Measurements from ENCODE around the gene S100A11. TPM values are rescaled to one million over a fixed set of nuclear protein-coding genes. Genes with fewer than 3 reads are reported as not detected.

The S100A11 gene
- total RNA-seq, 1 experiment from 2014 or later: 126 TPM

DNA sequence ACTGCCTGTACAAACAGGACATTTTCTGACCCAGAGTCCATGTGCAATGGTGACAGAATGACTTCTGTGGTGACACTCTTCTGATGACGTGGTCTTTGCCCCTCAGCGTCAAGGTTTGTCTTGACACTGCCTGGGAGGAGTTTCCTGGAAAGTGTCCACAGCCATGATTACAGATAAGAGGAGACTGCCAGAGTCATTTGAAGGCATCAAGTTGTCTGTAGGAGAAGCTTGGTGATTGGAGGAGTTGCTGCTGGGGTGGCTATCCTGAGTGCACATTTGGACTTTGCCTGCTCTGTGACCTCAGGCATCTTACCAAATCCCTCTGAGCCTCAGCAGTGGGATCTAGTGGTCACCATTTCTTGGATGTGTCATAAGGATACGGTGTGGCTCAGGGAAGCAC is 34.3 kb upstream of the S100A11 start:
- ChIA-PET POLR2A (no interaction called here), CTCF (interaction anchor here (1.4 kb wide), 1 partner anchor 18 kb away, joined by 4 read pairs; no protein-coding TSS in a partner anchor)
- DNase-seq (ENCODE audit: low spot score) (no peak), ATAC-seq (no peak)
- TF ChIP-seq, protein P1, sequence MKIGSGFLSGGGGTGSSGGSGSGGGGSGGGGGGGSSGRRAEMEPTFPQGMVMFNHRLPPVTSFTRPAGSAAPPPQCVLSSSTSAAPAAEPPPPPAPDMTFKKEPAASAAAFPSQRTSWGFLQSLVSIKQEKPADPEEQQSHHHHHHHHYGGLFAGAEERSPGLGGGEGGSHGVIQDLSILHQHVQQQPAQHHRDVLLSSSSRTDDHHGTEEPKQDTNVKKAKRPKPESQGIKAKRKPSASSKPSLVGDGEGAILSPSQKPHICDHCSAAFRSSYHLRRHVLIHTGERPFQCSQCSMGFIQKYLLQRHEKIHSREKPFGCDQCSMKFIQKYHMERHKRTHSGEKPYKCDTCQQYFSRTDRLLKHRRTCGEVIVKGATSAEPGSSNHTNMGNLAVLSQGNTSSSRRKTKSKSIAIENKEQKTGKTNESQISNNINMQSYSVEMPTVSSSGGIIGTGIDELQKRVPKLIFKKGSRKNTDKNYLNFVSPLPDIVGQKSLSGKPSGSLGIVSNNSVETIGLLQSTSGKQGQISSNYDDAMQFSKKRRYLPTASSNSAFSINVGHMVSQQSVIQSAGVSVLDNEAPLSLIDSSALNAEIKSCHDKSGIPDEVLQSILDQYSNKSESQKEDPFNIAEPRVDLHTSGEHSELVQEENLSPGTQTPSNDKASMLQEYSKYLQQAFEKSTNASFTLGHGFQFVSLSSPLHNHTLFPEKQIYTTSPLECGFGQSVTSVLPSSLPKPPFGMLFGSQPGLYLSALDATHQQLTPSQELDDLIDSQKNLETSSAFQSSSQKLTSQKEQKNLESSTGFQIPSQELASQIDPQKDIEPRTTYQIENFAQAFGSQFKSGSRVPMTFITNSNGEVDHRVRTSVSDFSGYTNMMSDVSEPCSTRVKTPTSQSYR (CRISPR knock-in tag; IDR thresholded peaks at IDR 0.05): no peak
- TF ChIP-seq GTF2I (CRISPR knock-in tag; conservative IDR thresholded peaks at IDR 0.05) (no peak), NFATC4 (CRISPR knock-in tag; IDR thresholded peaks at IDR 0.05) (no peak), KAT7 (CRISPR knock-in tag; IDR thresholded peaks at IDR 0.05; ENCODE audit: borderline replicate concordance) (no peak), HMGA2 (CRISPR knock-in tag; IDR thresholded peaks at IDR 0.05) (no peak), CREB1 (CRISPR knock-in tag; IDR thresholded peaks at IDR 0.05) (no peak), JAZF1 (CRISPR knock-in tag; IDR thresholded peaks at IDR 0.05) (no peak), GABPB1 (CRISPR knock-in tag; IDR thresholded peaks at IDR 0.05) (no peak)
- TF ChIP-seq, protein P2, sequence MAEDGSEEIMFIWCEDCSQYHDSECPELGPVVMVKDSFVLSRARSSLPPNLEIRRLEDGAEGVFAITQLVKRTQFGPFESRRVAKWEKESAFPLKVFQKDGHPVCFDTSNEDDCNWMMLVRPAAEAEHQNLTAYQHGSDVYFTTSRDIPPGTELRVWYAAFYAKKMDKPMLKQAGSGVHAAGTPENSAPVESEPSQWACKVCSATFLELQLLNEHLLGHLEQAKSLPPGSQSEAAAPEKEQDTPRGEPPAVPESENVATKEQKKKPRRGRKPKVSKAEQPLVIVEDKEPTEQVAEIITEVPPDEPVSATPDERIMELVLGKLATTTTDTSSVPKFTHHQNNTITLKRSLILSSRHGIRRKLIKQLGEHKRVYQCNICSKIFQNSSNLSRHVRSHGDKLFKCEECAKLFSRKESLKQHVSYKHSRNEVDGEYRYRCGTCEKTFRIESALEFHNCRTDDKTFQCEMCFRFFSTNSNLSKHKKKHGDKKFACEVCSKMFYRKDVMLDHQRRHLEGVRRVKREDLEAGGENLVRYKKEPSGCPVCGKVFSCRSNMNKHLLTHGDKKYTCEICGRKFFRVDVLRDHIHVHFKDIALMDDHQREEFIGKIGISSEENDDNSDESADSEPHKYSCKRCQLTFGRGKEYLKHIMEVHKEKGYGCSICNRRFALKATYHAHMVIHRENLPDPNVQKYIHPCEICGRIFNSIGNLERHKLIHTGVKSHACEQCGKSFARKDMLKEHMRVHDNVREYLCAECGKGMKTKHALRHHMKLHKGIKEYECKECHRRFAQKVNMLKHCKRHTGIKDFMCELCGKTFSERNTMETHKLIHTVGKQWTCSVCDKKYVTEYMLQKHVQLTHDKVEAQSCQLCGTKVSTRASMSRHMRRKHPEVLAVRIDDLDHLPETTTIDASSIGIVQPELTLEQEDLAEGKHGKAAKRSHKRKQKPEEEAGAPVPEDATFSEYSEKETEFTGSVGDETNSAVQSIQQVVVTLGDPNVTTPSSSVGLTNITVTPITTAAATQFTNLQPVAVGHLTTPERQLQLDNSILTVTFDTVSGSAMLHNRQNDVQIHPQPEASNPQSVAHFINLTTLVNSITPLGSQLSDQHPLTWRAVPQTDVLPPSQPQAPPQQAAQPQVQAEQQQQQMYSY (CRISPR knock-in tag; IDR thresholded peaks at IDR 0.05): no peak
- TF ChIP-seq, protein P3, sequence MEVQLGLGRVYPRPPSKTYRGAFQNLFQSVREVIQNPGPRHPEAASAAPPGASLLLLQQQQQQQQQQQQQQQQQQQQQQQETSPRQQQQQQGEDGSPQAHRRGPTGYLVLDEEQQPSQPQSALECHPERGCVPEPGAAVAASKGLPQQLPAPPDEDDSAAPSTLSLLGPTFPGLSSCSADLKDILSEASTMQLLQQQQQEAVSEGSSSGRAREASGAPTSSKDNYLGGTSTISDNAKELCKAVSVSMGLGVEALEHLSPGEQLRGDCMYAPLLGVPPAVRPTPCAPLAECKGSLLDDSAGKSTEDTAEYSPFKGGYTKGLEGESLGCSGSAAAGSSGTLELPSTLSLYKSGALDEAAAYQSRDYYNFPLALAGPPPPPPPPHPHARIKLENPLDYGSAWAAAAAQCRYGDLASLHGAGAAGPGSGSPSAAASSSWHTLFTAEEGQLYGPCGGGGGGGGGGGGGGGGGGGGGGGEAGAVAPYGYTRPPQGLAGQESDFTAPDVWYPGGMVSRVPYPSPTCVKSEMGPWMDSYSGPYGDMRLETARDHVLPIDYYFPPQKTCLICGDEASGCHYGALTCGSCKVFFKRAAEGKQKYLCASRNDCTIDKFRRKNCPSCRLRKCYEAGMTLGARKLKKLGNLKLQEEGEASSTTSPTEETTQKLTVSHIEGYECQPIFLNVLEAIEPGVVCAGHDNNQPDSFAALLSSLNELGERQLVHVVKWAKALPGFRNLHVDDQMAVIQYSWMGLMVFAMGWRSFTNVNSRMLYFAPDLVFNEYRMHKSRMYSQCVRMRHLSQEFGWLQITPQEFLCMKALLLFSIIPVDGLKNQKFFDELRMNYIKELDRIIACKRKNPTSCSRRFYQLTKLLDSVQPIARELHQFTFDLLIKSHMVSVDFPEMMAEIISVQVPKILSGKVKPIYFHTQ (CRISPR knock-in tag; IDR thresholded peaks at IDR 0.05): no peak
- TF ChIP-seq, protein P4, sequence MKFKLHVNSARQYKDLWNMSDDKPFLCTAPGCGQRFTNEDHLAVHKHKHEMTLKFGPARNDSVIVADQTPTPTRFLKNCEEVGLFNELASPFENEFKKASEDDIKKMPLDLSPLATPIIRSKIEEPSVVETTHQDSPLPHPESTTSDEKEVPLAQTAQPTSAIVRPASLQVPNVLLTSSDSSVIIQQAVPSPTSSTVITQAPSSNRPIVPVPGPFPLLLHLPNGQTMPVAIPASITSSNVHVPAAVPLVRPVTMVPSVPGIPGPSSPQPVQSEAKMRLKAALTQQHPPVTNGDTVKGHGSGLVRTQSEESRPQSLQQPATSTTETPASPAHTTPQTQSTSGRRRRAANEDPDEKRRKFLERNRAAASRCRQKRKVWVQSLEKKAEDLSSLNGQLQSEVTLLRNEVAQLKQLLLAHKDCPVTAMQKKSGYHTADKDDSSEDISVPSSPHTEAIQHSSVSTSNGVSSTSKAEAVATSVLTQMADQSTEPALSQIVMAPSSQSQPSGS (CRISPR knock-in tag; IDR thresholded peaks at IDR 0.05; ENCODE audit: borderline replicate concordance, low read depth): no peak
- no peak overlapping the region for H3K4me3 Mint-ChIP-seq
- H3K4me1 Mint-ChIP-seq: peaks cover 18% of the 10 kb centered on the region
- H3K9me3 Mint-ChIP-seq: peaks cover 52% of the 10 kb centered on the region
- H3K36me3 Mint-ChIP-seq: no peaks in the 10 kb centered on the region
- H3K27ac Mint-ChIP-seq: no peak overlapping the region
- peaks cover 13% of the 10 kb centered on the region for H3K27me3 Mint-ChIP-seq (ENCODE audit: low read depth)

DNA sequence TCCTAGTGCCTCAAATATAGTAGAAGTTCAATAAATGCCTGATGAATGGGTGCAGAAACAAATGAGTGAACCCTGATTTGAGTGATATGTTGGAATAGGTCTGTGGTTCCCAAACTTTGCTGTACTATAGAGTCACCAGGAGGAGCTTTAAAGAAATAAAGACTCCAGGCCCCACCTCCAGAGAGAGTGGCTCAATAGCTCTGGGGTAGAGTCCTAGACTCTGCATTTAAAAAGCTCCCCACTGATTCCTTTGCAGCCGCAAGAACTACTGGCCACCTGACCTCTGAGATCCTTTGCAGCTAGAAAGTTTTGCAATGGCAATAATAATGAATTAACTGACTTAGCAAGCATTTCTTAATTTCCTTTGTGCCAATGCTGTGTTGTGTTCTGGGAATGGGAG is 31.1 kb upstream of the S100A11 start:
- Mint-ChIP-seq H3K36me3 (peaks cover 3% of the 10 kb centered on the region), H3K9me3 (peaks cover 40% of the 10 kb centered on the region)
- CTCF ChIA-PET: interaction anchor here (1.0 to 2.3 kb wide), 8 partner anchors 15 to 391 kb away, joined by 3 to 19 read pairs (median 5); no protein-coding TSS in a partner anchor
- no peak for TF ChIP-seq ZNF121 (CRISPR knock-in tag; IDR thresholded peaks at IDR 0.05)
- TF ChIP-seq, protein P5, sequence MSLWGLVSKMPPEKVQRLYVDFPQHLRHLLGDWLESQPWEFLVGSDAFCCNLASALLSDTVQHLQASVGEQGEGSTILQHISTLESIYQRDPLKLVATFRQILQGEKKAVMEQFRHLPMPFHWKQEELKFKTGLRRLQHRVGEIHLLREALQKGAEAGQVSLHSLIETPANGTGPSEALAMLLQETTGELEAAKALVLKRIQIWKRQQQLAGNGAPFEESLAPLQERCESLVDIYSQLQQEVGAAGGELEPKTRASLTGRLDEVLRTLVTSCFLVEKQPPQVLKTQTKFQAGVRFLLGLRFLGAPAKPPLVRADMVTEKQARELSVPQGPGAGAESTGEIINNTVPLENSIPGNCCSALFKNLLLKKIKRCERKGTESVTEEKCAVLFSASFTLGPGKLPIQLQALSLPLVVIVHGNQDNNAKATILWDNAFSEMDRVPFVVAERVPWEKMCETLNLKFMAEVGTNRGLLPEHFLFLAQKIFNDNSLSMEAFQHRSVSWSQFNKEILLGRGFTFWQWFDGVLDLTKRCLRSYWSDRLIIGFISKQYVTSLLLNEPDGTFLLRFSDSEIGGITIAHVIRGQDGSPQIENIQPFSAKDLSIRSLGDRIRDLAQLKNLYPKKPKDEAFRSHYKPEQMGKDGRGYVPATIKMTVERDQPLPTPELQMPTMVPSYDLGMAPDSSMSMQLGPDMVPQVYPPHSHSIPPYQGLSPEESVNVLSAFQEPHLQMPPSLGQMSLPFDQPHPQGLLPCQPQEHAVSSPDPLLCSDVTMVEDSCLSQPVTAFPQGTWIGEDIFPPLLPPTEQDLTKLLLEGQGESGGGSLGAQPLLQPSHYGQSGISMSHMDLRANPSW (CRISPR knock-in tag; conservative IDR thresholded peaks at IDR 0.05; ENCODE audit: low read depth): no peak
- TF ChIP-seq ESRRA (CRISPR knock-in tag; IDR thresholded peaks at IDR 0.05; ENCODE audit: borderline replicate concordance): no peak
- TF ChIP-seq JAZF1 (CRISPR knock-in tag; IDR thresholded peaks at IDR 0.05): no peak
- no peak for TF ChIP-seq TEAD1 (CRISPR knock-in tag; IDR thresholded peaks at IDR 0.05)
- TF ChIP-seq ZNF416 (CRISPR knock-in tag; IDR thresholded peaks at IDR 0.05): no peak
- TF ChIP-seq, protein P6, sequence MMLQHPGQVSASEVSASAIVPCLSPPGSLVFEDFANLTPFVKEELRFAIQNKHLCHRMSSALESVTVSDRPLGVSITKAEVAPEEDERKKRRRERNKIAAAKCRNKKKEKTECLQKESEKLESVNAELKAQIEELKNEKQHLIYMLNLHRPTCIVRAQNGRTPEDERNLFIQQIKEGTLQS (CRISPR knock-in tag; conservative IDR thresholded peaks at IDR 0.05): no peak
- no peak for TF ChIP-seq KAT7 (CRISPR knock-in tag; IDR thresholded peaks at IDR 0.05; ENCODE audit: borderline replicate concordance)
- TF ChIP-seq, protein P7, sequence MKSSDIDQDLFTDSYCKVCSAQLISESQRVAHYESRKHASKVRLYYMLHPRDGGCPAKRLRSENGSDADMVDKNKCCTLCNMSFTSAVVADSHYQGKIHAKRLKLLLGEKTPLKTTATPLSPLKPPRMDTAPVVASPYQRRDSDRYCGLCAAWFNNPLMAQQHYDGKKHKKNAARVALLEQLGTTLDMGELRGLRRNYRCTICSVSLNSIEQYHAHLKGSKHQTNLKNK (CRISPR knock-in tag; IDR thresholded peaks at IDR 0.05): no peak
- TF ChIP-seq ZNF263 (CRISPR knock-in tag; IDR thresholded peaks at IDR 0.05; ENCODE audit: low read depth): no peak

More for the DNA sequence above, 31.1 kb upstream of the S100A11 start:
- Mint-ChIP-seq H3K27ac (no peak overlapping the region), H3K4me1 (peaks cover 18% of the 10 kb centered on the region), H3K4me3 (no peak overlapping the region), H3K27me3 (ENCODE audit: low read depth) (peaks cover 14% of the 10 kb centered on the region)
- POLR2A ChIA-PET: no interaction called here
- DNase-seq (ENCODE audit: low spot score): no peak
- ATAC-seq: peak; percentile 81
